Stimulated activated naive B cell treated with anti-CD40 and anti-IgM and Interleukin-4, amounts not matched to agents 10 μg/mL and 1 μg/mL and 100 μg/mL, for 72 hours (primary cell): ENCODE measurements around the gene ANKRD13D.

Experiments used
- ATAC-seq, 2 donors: fragments of 150-1000 bp; cut with Tn5 transposase; replicated peaks; 2 replicates each; pipeline ENCODE4 v1.10.0; 2021; ENCODE audit warnings: moderate library complexity in 1 of 2
- DNase-seq: peaks from one replicate; pipeline ENCODE4 v3.0.0; 2021
- H3K27ac Mint-ChIP-seq: one replicate; pipeline ENCODE4 v1.8.0; 2022; ENCODE audit warnings: mild to moderate bottlenecking, mixed read lengths
- H3K27me3 Mint-ChIP-seq, 2 donors: one replicate each; pipeline ENCODE4 v1.8.0; 2022; ENCODE audit warnings: mixed read lengths in 2 of 2
- H3K36me3 Mint-ChIP-seq, 2 donors: one replicate each; pipeline ENCODE4 v1.8.0; 2022; ENCODE audit warnings: mixed read lengths in 2 of 2, mild to moderate bottlenecking in 1 of 2
- H3K4me1 Mint-ChIP-seq, 2 donors: one replicate each; pipeline ENCODE4 v1.8.0; 2022; ENCODE audit warnings: mixed read lengths in 2 of 2, mild to moderate bottlenecking in 1 of 2
- H3K4me3 Mint-ChIP-seq, 2 donors: one replicate each; pipeline ENCODE4 v1.8.0; 2022; ENCODE audit warnings: mild to moderate bottlenecking in 2 of 2, mixed read lengths in 2 of 2, moderate library complexity in 1 of 2
- H3K9me3 Mint-ChIP-seq, 2 donors: one replicate each; pipeline ENCODE4 v1.8.0; 2022; ENCODE audit warnings: mixed read lengths in 2 of 2, mild to moderate bottlenecking in 1 of 2

The ANKRD13D gene

GRCh38 chr11:67289226-67289650 is at the start of gene ANKRD13D:
Gene ANKRD13D, plus strand, starts transcription at chr11:67289303. Its CDS starts 158 bp downstream, at chr11:67289461.
- DNase-seq, result peak; percentile 53
- H3K9me3 Mint-ChIP-seq, result peaks cover 0 to 1% of the 10 kb centered on the region in 2 donors
- H3K27me3 Mint-ChIP-seq, result no peaks in the 10 kb centered on the region
- H3K4me1 Mint-ChIP-seq, result peaks cover 36 to 74% of the 10 kb centered on the region in 2 donors
- peak; percentile 38 to 47 for ATAC-seq
- H3K36me3 Mint-ChIP-seq, result peaks cover 41 to 50% of the 10 kb centered on the region in 2 donors
- H3K4me3 Mint-ChIP-seq, result peak within 1 kb of the TSS; percentile 91 to 93
- H3K27ac Mint-ChIP-seq, result peak within 1 kb of the TSS; percentile 99

- H3K36me3 Mint-ChIP-seq, result peaks cover 44 to 48% of the 10 kb centered on the region in 2 donors
Measured at GRCh38 chr11:67239783-67240575, 49.1 kb upstream of the ANKRD13D start.

GRCh38 chr11:67240576-67241389 is 48.3 kb upstream of the ANKRD13D start:
- peak; percentile 84 for DNase-seq
- Mint-ChIP-seq H3K36me3 (peaks cover 46 to 56% of the 10 kb centered on the region in 2 donors), H3K4me1 (peaks cover 38 to 58% of the 10 kb centered on the region in 2 donors), H3K27ac (peak overlapping the region; percentile 100), H3K4me3 (peak overlapping the region; percentile 99 to 100), H3K9me3 (no peaks in the 10 kb centered on the region), H3K27me3 (no peaks in the 10 kb centered on the region)
- peak; percentile 74 to 75 for ATAC-seq

More at GRCh38 chr11:67239783-67240575, 49.1 kb upstream of the ANKRD13D start:
- peaks cover 35 to 58% of the 10 kb centered on the region in 2 donors for H3K4me1 Mint-ChIP-seq
- no peaks in the 10 kb centered on the region for H3K9me3 Mint-ChIP-seq
- DNase-seq (peak; percentile 94), ATAC-seq (peak; percentile 87 to 91)
- no peaks in the 10 kb centered on the region for H3K27me3 Mint-ChIP-seq
- peak overlapping the region; percentile 100 for H3K27ac Mint-ChIP-seq
- peak overlapping the region; percentile 99 to 100 for H3K4me3 Mint-ChIP-seq

- peaks cover 46 to 64% of the 10 kb centered on the region in 2 donors for H3K36me3 Mint-ChIP-seq
- H3K27me3 Mint-ChIP-seq, result no peaks in the 10 kb centered on the region
- ATAC-seq (no peak), DNase-seq (no peak)
- H3K4me1 Mint-ChIP-seq, result peaks cover 40 to 58% of the 10 kb centered on the region in 2 donors
- no peaks in the 10 kb centered on the region for H3K9me3 Mint-ChIP-seq
- H3K4me3 Mint-ChIP-seq, result peak overlapping the region; percentile 99 to 100
- peak overlapping the region; percentile 81 for H3K27ac Mint-ChIP-seq
Measured at GRCh38 chr11:67242548-67242947, 46.6 kb upstream of the ANKRD13D start.

- ATAC-seq (no peak), DNase-seq (no peak)
- Mint-ChIP-seq H3K27ac (peak overlapping the region; percentile 79), H3K4me1 (peaks cover 40 to 58% of the 10 kb centered on the region in 2 donors), H3K27me3 (no peaks in the 10 kb centered on the region), H3K4me3 (peak overlapping the region; percentile 99 to 100), H3K36me3 (peaks cover 47 to 67% of the 10 kb centered on the region in 2 donors), H3K9me3 (no peaks in the 10 kb centered on the region)
Measured at GRCh38 chr11:67243051-67243450, 46.1 kb upstream of the ANKRD13D start.

- Mint-ChIP-seq H3K27me3 (no peaks in the 10 kb centered on the region), H3K9me3 (no peaks in the 10 kb centered on the region), H3K36me3 (peaks cover 57 to 78% of the 10 kb centered on the region in 2 donors), H3K27ac (no peak overlapping the region), H3K4me1 (peaks cover 30 to 51% of the 10 kb centered on the region in 2 donors), H3K4me3 (no peak overlapping the region)
- no peak for DNase-seq
- ATAC-seq, result no peak
Measured at GRCh38 chr11:67245046-67245445, 44.1 kb upstream of the ANKRD13D start.

- no peak for ATAC-seq
- DNase-seq, result no peak
- peak overlapping the region; percentile 67 for H3K27ac Mint-ChIP-seq
- H3K27me3 Mint-ChIP-seq, result no peaks in the 10 kb centered on the region
- H3K4me3 Mint-ChIP-seq, result no peak overlapping the region
- peaks cover 41 to 73% of the 10 kb centered on the region in 2 donors for H3K36me3 Mint-ChIP-seq
- no peaks in the 10 kb centered on the region for H3K9me3 Mint-ChIP-seq
- peaks cover 16 to 40% of the 10 kb centered on the region in 2 donors for H3K4me1 Mint-ChIP-seq
Measured at GRCh38 chr11:67247946-67248550, 41.1 kb upstream of the ANKRD13D start.

GRCh38 chr11:67248653-67249052 is 40.5 kb upstream of the ANKRD13D start:
- H3K27me3 Mint-ChIP-seq, result no peaks in the 10 kb centered on the region
- no peak for ATAC-seq
- no peak overlapping the region for H3K4me3 Mint-ChIP-seq
- H3K9me3 Mint-ChIP-seq, result no peaks in the 10 kb centered on the region
- peak overlapping the region; percentile 67 for H3K27ac Mint-ChIP-seq
- H3K4me1 Mint-ChIP-seq, result peaks cover 14 to 40% of the 10 kb centered on the region in 2 donors
- H3K36me3 Mint-ChIP-seq, result peaks cover 41 to 74% of the 10 kb centered on the region in 2 donors
- DNase-seq, result no peak

GRCh38 chr11:67250059-67251043 is 38.8 kb upstream of the ANKRD13D start:
- no peaks in the 10 kb centered on the region for H3K27me3 Mint-ChIP-seq
- peaks cover 9 to 33% of the 10 kb centered on the region in 2 donors for H3K4me1 Mint-ChIP-seq
- H3K27ac Mint-ChIP-seq, result peak overlapping the region; percentile 62
- H3K36me3 Mint-ChIP-seq, result peaks cover 40 to 76% of the 10 kb centered on the region in 2 donors
- no peak overlapping the region for H3K4me3 Mint-ChIP-seq
- H3K9me3 Mint-ChIP-seq, result no peaks in the 10 kb centered on the region
- ATAC-seq (no peak), DNase-seq (no peak)

GRCh38 chr11:67251841-67252240 is 37.3 kb upstream of the ANKRD13D start:
- Mint-ChIP-seq H3K4me1 (peaks cover 13 to 33% of the 10 kb centered on the region in 2 donors), H3K27ac (no peak overlapping the region), H3K4me3 (no peak overlapping the region), H3K36me3 (peaks cover 46 to 74% of the 10 kb centered on the region in 2 donors), H3K27me3 (no peaks in the 10 kb centered on the region), H3K9me3 (no peaks in the 10 kb centered on the region)
- no peak for ATAC-seq
- DNase-seq, result no peak

- ATAC-seq (peak; percentile 72 to 74), DNase-seq (no peak)
- no peaks in the 10 kb centered on the region for H3K27me3 Mint-ChIP-seq
- peaks cover 52 to 79% of the 10 kb centered on the region in 2 donors for H3K36me3 Mint-ChIP-seq
- no peak overlapping the region for H3K4me3 Mint-ChIP-seq
- H3K4me1 Mint-ChIP-seq, result peaks cover 13 to 33% of the 10 kb centered on the region in 2 donors
- peak overlapping the region; percentile 38 for H3K27ac Mint-ChIP-seq
- H3K9me3 Mint-ChIP-seq, result no peaks in the 10 kb centered on the region
Measured at GRCh38 chr11:67252831-67253239, 36.3 kb upstream of the ANKRD13D start.

- no peak for DNase-seq
- H3K4me1 Mint-ChIP-seq, result peaks cover 13 to 33% of the 10 kb centered on the region in 2 donors
Measured at GRCh38 chr11:67253872-67254624, 35.1 kb upstream of the ANKRD13D start.

More at GRCh38 chr11:67253872-67254624, 35.1 kb upstream of the ANKRD13D start:
- Mint-ChIP-seq H3K27me3 (no peaks in the 10 kb centered on the region), H3K36me3 (peaks cover 46 to 67% of the 10 kb centered on the region in 2 donors), H3K4me3 (no peak overlapping the region), H3K9me3 (no peaks in the 10 kb centered on the region), H3K27ac (peak overlapping the region; percentile 85)
- no peak for ATAC-seq
